Osteocyte (in vitro differentiated cells): ENCODE data around the gene THUMPD2. TPM values are rescaled to one million over a fixed set of nuclear protein-coding genes. Genes with fewer than 3 reads are reported as not detected.
A peak's percentile ranks its signal among the peaks of the same experiment; 100 is the strongest.

Experiments
- DNase-seq: peaks from one replicate; pipeline ENCODE4 v3.0.0; 2021; ENCODE audit warnings: mixed read lengths; ENCODE audit not compliant: unreplicated experiment; ENCODE audit errors: extremely low spot score
- H3K27ac Mint-ChIP-seq: one replicate; pipeline ENCODE4 v1.8.0; 2021; ENCODE audit warnings: mild to moderate bottlenecking, mixed read lengths; ENCODE audit not compliant: unreplicated experiment
- H3K27me3 Mint-ChIP-seq: one replicate; pipeline ENCODE4 v1.8.0; 2021; ENCODE audit warnings: mixed read lengths; ENCODE audit not compliant: unreplicated experiment
- H3K36me3 Mint-ChIP-seq: one replicate; pipeline ENCODE4 v1.8.0; 2021; ENCODE audit warnings: mixed read lengths; ENCODE audit not compliant: unreplicated experiment
- H3K4me1 Mint-ChIP-seq: one replicate; pipeline ENCODE4 v1.8.0; 2021; ENCODE audit warnings: mixed read lengths; ENCODE audit not compliant: unreplicated experiment
- H3K4me3 Mint-ChIP-seq: one replicate; pipeline ENCODE4 v1.8.0; 2021; ENCODE audit warnings: mild to moderate bottlenecking, moderate library complexity, mixed read lengths; ENCODE audit not compliant: unreplicated experiment
- H3K9me3 Mint-ChIP-seq: one replicate; pipeline ENCODE4 v1.8.0; 2021; ENCODE audit warnings: mixed read lengths; ENCODE audit not compliant: unreplicated experiment
- long read RNA-seq: library from polyadenylated mRNA; unstranded; transcript quantifications from one replicate; pipeline ENCODE4 v2.0.0, GENCODE V29; 2021
- total RNA-seq: library from RNA; stranded (reverse); gene quantifications from 2 replicates; pipeline ENCODE4 v1.2.1, GENCODE V29; 2021
- TF ChIP-seq, protein P1 (sequence below): fragments of 200-600 bp; sonication (generic); IDR thresholded peaks from 2 replicates; pipeline ENCODE4 v1.5.0; 2021; ENCODE audit warnings: antibody characterized with exemption, mild to moderate bottlenecking, moderate library complexity

The THUMPD2 gene
- total RNA-seq, result 5.3 and 7.3 TPM in 2 replicates
- long read RNA-seq, partial matches to known transcripts, result 3 of 17 reads
- long read RNA-seq, other reads (novel, unspliced or antisense), result 13 of 17 reads

DNA sequence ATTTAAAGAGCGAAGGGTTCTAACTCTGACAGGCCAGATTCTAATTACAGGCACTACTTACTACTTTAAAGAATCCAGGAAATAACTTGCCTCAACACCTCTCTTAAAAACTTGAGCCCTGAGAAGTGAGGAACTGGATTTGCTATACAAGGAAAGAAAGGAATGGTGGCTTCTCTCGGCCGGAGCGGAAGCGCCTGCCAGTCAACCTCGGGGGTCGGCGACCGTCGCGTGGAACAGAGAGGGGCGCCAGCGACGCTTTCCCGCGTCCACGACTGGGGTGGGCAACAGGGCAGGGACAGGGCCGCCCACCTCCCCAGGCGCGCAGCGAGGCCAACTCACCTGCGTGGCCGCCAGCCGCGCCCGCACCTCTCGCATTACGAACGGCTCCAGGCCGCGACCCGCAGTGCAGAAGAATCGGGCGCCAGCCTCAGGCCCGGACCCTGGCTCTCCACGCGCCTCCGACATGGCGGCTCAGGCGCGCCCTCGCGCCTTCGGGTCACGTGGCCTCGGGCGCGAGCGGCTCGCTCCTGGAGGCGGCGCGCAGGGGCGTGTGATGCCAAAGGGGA lies at the start of gene THUMPD2:
Gene THUMPD2, minus strand, starts transcription at position 484 of the 566 bp plus-strand sequence. Its CDS starts 19 bp downstream, at position 465.
- Mint-ChIP-seq H3K27ac (peak within 1 kb of the TSS; percentile 84), H3K36me3 (peaks cover 8% of the 10 kb centered on the region), H3K4me1 (peaks cover 29% of the 10 kb centered on the region), H3K9me3 (peaks cover 4% of the 10 kb centered on the region), H3K4me3 (peak within 1 kb of the TSS; percentile 81), H3K27me3 (no peaks in the 10 kb centered on the region)
- TF ChIP-seq, protein P1, sequence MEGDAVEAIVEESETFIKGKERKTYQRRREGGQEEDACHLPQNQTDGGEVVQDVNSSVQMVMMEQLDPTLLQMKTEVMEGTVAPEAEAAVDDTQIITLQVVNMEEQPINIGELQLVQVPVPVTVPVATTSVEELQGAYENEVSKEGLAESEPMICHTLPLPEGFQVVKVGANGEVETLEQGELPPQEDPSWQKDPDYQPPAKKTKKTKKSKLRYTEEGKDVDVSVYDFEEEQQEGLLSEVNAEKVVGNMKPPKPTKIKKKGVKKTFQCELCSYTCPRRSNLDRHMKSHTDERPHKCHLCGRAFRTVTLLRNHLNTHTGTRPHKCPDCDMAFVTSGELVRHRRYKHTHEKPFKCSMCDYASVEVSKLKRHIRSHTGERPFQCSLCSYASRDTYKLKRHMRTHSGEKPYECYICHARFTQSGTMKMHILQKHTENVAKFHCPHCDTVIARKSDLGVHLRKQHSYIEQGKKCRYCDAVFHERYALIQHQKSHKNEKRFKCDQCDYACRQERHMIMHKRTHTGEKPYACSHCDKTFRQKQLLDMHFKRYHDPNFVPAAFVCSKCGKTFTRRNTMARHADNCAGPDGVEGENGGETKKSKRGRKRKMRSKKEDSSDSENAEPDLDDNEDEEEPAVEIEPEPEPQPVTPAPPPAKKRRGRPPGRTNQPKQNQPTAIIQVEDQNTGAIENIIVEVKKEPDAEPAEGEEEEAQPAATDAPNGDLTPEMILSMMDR, result no peak
- DNase-seq, result peak; percentile 88

DNA sequence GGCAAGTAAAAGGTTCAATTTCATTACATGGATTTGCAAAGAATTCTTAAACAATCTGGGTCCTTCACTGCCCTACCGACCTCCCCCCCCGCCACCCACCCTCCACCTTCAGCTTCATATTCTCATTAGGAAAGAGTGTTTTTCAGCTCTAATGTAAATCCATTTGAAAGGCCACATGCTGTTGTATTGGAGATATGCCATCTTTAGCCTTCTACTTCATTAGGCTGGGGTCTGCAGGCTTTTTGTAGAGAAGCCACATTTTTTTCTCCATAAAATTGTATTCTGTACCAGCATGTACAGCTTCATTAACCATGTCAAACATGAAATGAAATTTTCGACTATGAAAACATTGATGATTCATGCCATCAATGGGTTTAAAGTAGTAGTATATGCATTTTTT lies 42.8 kb upstream of the THUMPD2 start:
- Mint-ChIP-seq H3K36me3 (no peaks in the 10 kb centered on the region), H3K27ac (no peak overlapping the region), H3K4me1 (no peaks in the 10 kb centered on the region), H3K9me3 (no peaks in the 10 kb centered on the region), H3K4me3 (no peak overlapping the region), H3K27me3 (peaks cover 42% of the 10 kb centered on the region)
- TF ChIP-seq, protein P1, result no peak
- no peak for DNase-seq

DNA sequence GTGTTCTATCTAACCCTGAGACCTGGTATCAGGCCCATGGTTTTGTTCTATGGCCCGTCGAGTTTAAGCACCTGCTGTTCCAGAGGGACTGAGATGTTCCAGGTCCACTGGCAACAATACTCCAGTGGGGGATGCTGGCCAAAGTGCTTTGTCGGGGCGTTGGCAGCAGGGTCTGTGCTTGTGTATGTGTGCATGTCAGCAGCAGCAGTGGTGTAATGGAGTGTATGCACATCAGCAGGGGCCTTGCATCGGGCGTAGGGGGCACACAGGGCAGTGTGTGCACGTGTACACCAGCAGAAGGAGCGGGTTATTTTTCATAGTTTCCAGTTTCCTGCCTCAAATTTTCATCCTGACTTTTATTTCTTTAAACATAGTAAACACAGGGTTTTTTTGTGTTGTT lies 37.8 kb upstream of the THUMPD2 start:
- Mint-ChIP-seq H3K36me3 (no peaks in the 10 kb centered on the region), H3K4me3 (no peak overlapping the region), H3K27ac (no peak overlapping the region), H3K4me1 (no peaks in the 10 kb centered on the region), H3K27me3 (peaks cover 39% of the 10 kb centered on the region), H3K9me3 (peaks cover 5% of the 10 kb centered on the region)
- TF ChIP-seq, protein P1, result no peak
- DNase-seq, result no peak

DNA sequence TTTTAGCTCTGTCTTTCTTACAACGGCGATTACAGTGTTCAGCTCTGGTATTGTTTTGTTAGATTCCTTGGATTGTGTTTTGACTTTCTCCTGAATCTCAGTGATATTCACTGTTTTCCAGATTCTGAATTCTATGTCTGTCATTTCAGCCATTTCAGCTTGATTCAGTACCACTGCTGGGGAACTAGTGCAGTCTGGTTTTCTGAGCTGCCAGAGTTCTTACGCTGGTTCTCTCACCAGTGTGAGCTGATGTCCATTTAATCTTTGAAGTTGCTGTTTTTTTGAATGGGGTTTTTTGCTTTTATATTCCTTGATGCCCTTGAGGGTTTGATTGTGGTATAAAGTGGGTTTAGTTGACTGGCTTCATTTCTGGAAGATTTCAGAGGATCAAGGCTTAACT lies 37.4 kb upstream of the THUMPD2 start:
- no peak overlapping the region for H3K27ac Mint-ChIP-seq
- no peak overlapping the region for H3K4me3 Mint-ChIP-seq
- peaks cover 5% of the 10 kb centered on the region for H3K9me3 Mint-ChIP-seq
- H3K4me1 Mint-ChIP-seq, result no peaks in the 10 kb centered on the region
- H3K27me3 Mint-ChIP-seq, result peaks cover 36% of the 10 kb centered on the region
- DNase-seq, result no peak
- no peaks in the 10 kb centered on the region for H3K36me3 Mint-ChIP-seq
- TF ChIP-seq, protein P1, result no peak

- no peak for DNase-seq
- TF ChIP-seq, protein P1, result no peak
- H3K27ac Mint-ChIP-seq, result no peak overlapping the region
- peaks cover 19% of the 10 kb centered on the region for H3K27me3 Mint-ChIP-seq
- no peaks in the 10 kb centered on the region for H3K36me3 Mint-ChIP-seq
- H3K4me1 Mint-ChIP-seq, result no peaks in the 10 kb centered on the region
- H3K4me3 Mint-ChIP-seq, result no peak overlapping the region
- H3K9me3 Mint-ChIP-seq, result peaks cover 43% of the 10 kb centered on the region
Measured at GRCh38 chr2:39805936-39806608, 27.0 kb upstream of the THUMPD2 start.
